Psoas muscle (tissue), 8 donors: Measurements from ENCODE around the gene HORMAD2. TPM values are rescaled to one million over a fixed set of nuclear protein-coding genes. Genes with fewer than 3 reads are reported as not detected.
"Not testable (repeated sequence)": the region's sequence is repeated elsewhere in the genome, so short reads cannot be mapped to it uniquely, and the experiment has no call there.

Source experiments
- ATAC-seq, 4 donors: fragments of 200-7000 bp; cut with Tn5 transposase; one replicate each; pipeline ENCODE4 v1.9.1; 2020; ENCODE audit warnings: moderate library complexity in 3 of 4, mild to moderate bottlenecking in 2 of 4
- DNase-seq, 2 donors: peaks; one replicate each; pipeline ENCODE4 v3.0.0-alpha.2; 2020
- H3K27ac ChIP-seq: fragments of 200-600 bp; one replicate; pipeline ENCODE4 v1.8.0; 2022
- H3K27me3 ChIP-seq, 3 donors: fragments of 200-600 bp in 1 of 3; one replicate each; pipeline versions ENCODE4 v1.6.1 to v1.8.0; 2013 to 2022; ENCODE audit warnings: low read length in 2 of 3, mild to moderate bottlenecking in 2 of 3, moderate library complexity in 1 of 3; ENCODE audit not compliant: insufficient read depth in 3 of 3
- H3K36me3 ChIP-seq, 2 donors: fragments of 200-600 bp in 1 of 2; one replicate each; pipeline versions ENCODE4 v1.6.1 to v1.8.0; 2013 to 2022; ENCODE audit warnings: low read depth in 1 of 2, mild to moderate bottlenecking in 1 of 2, moderate library complexity in 1 of 2; ENCODE audit not compliant: insufficient read depth in 1 of 2
- H3K4me1 ChIP-seq: fragments of 200-600 bp; one replicate; pipeline ENCODE4 v1.8.0; 2022
- H3K4me3 ChIP-seq: fragments of 200-600 bp; one replicate; pipeline ENCODE4 v1.8.0; 2022; ENCODE audit warnings: mild to moderate bottlenecking
- H3K9me3 ChIP-seq: fragments of 200-600 bp; one replicate; pipeline ENCODE4 v1.8.0; 2022
- CTCF ChIP-seq: fragments of 200-600 bp; IDR thresholded peaks from one replicate; pipeline ENCODE4 v1.8.0; 2022; ENCODE audit warnings: antibody characterized with exemption
- WGBS, 3 donors: extraction: QIAGEN DNeasy Blood & Tissue Kit; methylation state at CpG; one replicate each; pipeline versions ENCODE4 v1.1.6 to v1.1.7; 2013; 5-methylcytosine and 5-hydroxymethylcytosine counted together
- intact Hi-C, 2 donors: fragments of 100-400 bp; cut with DNase I; formaldehyde crosslinking; loops; one replicate each; pipeline versions ENCODE4 v1.11.0 to v1.14.2; 2022
- polyA plus RNA-seq, 3 donors: library from polyadenylated mRNA; stranded (reverse); fragments of 200-250 nt; gene quantifications; one replicate each; pipeline ENCODE4 v1.2.3, GENCODE V29; 2013
- total RNA-seq, 4 donors: library from RNA; stranded (reverse); fragmentation: NEBNext Ultra II Directional in 2 of 4; extraction: Animal tissue kit (Norgen Biotek cat#: 25700) in 2 of 4; gene quantifications; one replicate each; pipeline versions ENCODE4 v1.2.1 to v1.2.4, GENCODE V29; 2021 to 2023
- donor health status: healthy with polysubstance abuse.
- donor health status: DM: no; HTN: no; CAD: no; lungs with moderate emphysema.
- donor health status: Bipolar disorder and iron deficiency.
- donor health status: healthy.
- donor health status: DM: yes; HTN: yes; CAD: no.
- donor health status: DM: no; HTN: no; CAD: no.
- donor health status: DM: no; HTN: no; CAD: no.
- donor health status: DM: yes; HTN: yes; CAD: no.

HORMAD2 gene
- total and polyA plus RNA-seq, 7 donors = not detected

DNA sequence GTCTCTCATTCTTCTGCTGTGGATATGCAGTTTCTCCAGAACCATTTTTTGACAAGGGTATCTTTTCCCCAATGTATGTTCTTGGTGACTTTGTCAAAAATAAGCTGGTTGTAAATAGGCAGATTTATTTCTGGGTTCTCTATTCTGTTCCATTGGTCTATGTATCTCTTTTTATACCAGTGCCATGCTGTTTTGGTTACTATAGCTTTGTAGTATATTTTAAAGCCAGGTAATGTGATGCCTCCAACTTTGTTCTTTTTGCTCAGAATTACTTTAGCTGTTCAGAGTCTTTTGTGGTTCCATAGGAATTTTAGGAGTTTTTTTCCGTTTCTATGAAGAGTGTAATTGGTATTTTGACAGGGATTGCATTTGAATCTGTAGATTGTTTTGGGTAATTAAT lies 12.4 kb downstream of the HORMAD2 start:
- intact Hi-C loops = loop anchor here in 1 of 2 donors (5.0 kb wide), 1 partner anchor 460 kb away; no protein-coding TSS in a partner anchor
- Histone ChIP-seq H3K9me3 (peaks cover 7% of the 10 kb centered on the region), H3K4me1 (no peaks in the 10 kb centered on the region), H3K27me3 (peaks cover 0 to 17% (median 0%) of the 10 kb centered on the region in 3 donors), H3K4me3 (no peak overlapping the region), H3K36me3 (no peaks in the 10 kb centered on the region), H3K27ac (no peak overlapping the region)
- TF ChIP-seq CTCF = no peak
- WGBS, 3 donors = 71 to 81% (median 76%) methylated on average over 1 of the region's 1 CpG
- DNase-seq (no peak), ATAC-seq (no peak)

DNA sequence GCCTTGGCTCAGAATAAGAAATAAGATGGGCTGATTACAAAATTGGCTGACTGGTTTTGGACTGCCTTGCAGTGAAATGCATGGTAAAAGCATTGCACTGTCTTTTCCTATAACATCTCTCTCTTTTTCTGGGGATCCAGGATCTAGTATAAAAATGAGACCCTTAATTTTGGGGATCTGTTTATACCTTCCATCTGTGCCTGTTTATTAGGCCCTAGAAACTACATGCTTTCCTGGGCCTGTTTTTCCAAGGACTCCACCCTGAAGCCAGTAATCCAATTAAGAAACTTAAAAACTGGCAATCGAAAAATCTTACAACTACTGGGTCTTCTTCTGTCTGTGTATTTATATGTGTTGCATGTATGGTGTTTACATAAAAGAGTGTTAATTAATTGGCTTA lies 14.5 kb downstream of the HORMAD2 start:
- WGBS, 3 donors = 91 to 92% (median 91%) methylated on average over 1 of the region's 1 CpG
- Histone ChIP-seq H3K9me3 (peaks cover 7% of the 10 kb centered on the region), H3K27me3 (peaks cover 0 to 17% (median 0%) of the 10 kb centered on the region in 3 donors), H3K27ac (no peak overlapping the region), H3K4me3 (no peak overlapping the region), H3K4me1 (no peaks in the 10 kb centered on the region), H3K36me3 (no peaks in the 10 kb centered on the region)
- ATAC-seq = no peak
- TF ChIP-seq CTCF = no peak
- no peak for DNase-seq
- intact Hi-C loops = loop anchor here in 1 of 2 donors (5.0 kb wide), 1 partner anchor 463 kb away; no protein-coding TSS in a partner anchor

GRCh38 chr22:30097861-30098260 lies 17.6 kb downstream of the HORMAD2 start:
- no peak for TF ChIP-seq CTCF
- WGBS, 3 donors = 32 to 40% (median 33%) methylated on average over 1 of the region's 1 CpG
- DNase-seq = no peak
- ATAC-seq = no peak
- Histone ChIP-seq H3K4me1 (no peaks in the 10 kb centered on the region), H3K4me3 (no peak overlapping the region), H3K27ac (no peak overlapping the region), H3K27me3 (peaks cover 0 to 12% (median 2%) of the 10 kb centered on the region in 3 donors), H3K36me3 (no peaks in the 10 kb centered on the region), H3K9me3 (peaks cover 1% of the 10 kb centered on the region)
- intact Hi-C loops = no loop called here

DNA sequence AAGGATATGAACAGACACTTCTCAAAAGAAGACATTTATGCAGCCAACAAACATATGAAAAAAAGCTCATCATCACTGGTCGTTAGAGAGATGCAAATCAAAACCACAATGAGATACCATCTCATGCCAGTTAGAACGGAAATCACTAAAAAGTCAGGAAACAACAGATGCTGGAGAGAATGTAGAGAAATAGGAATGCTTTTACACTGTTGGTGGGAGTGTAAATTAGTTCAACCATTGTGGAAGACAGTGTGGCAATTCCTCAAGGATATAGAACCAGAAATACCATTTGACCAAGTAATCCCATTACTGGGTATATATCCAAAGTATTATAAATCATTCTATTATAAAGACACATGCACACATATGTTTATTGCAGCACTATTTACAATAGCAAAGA lies 20.5 kb downstream of the HORMAD2 start:
- H3K9me3 ChIP-seq, intact Hi-C loops, H3K27ac ChIP-seq, H3K4me1 ChIP-seq, H3K36me3 ChIP-seq, H3K4me3 ChIP-seq, ATAC-seq, DNase-seq, H3K27me3 ChIP-seq: not testable (repeated sequence)
- 44 to 55% (median 46%) methylated on average over 2 of the region's 2 CpGs for WGBS, 3 donors

GRCh38 chr22:30104501-30105156 lies 24.4 kb downstream of the HORMAD2 start:
- no peaks in the 10 kb centered on the region for H3K9me3 ChIP-seq
- H3K27me3 ChIP-seq = peaks cover 0 to 9% (median 2%) of the 10 kb centered on the region in 3 donors
- no peaks in the 10 kb centered on the region for H3K4me1 ChIP-seq
- DNase-seq (no peak), ATAC-seq (no peak)
- intact Hi-C loops = loop anchor here in 1 of 2 donors (5.0 kb wide), 1 partner anchor 283 kb away; the partner anchor contains the start of gene RNF215
- H3K36me3 ChIP-seq = no peaks in the 10 kb centered on the region
- no peak overlapping the region for H3K4me3 ChIP-seq
- 85 to 87% (median 86%) methylated on average over 3 of the region's 3 CpGs for whole genome bisulfite sequencing, 3 donors
- H3K27ac ChIP-seq = no peak overlapping the region
- TF ChIP-seq CTCF = no peak
